Smooth muscle cell (in vitro differentiated cells): ENCODE measurements around the gene CHCHD6. TPM values are rescaled to one million over a fixed set of nuclear protein-coding genes. Genes with fewer than 3 reads are reported as not detected.

ENCODE experiments used
- DNase-seq: peaks from one replicate; lab custom pipeline; 2025; ENCODE audit not compliant: unreplicated experiment; lab: John Stamatoyannopoulos, UW
- H2AFZ ChIP-seq: fragments of 200-600 bp; sonication (generic); 2 replicates; pipeline ENCODE4 v1.6.0; 2016; ENCODE audit warnings: antibody characterized with exemption, low read depth, mild to moderate bottlenecking
- H3F3A ChIP-seq: fragments of 200-600 bp; sonication (generic); 2 replicates; pipeline ENCODE4 v1.6.0; 2017; ENCODE audit warnings: antibody characterized with exemption, low read depth
- H3K27ac ChIP-seq: fragments of 200-600 bp; sonication (generic); 2 replicates; pipeline ENCODE4 v1.5.1; 2016; ENCODE audit warnings: low read depth, mild to moderate bottlenecking
- H3K27me3 ChIP-seq: fragments of 200-600 bp; sonication (generic); 2 replicates; pipeline ENCODE4 v1.6.1; 2016; ENCODE audit warnings: low read depth, mild to moderate bottlenecking
- H3K36me3 ChIP-seq: fragments of 200-600 bp; sonication (generic); 2 replicates; pipeline ENCODE4 v1.5.1; 2016; ENCODE audit warnings: low read depth
- H3K4me1 ChIP-seq: fragments of 200-600 bp; sonication (generic); 2 replicates; pipeline ENCODE4 v1.5.1; 2016; ENCODE audit warnings: low read depth
- H3K4me2 ChIP-seq: fragments of 200-600 bp; sonication (generic); 2 replicates; pipeline ENCODE4 v1.6.0; 2016; ENCODE audit warnings: mild to moderate bottlenecking
- H3K4me3 ChIP-seq: fragments of 200-600 bp; sonication (generic); 2 replicates; pipeline ENCODE4 v1.5.1; 2016; ENCODE audit warnings: mild to moderate bottlenecking
- H3K79me2 ChIP-seq: fragments of 200-600 bp; sonication (generic); 2 replicates; pipeline ENCODE4 v1.6.0; 2016; ENCODE audit warnings: low read depth, mild to moderate bottlenecking
- H3K9ac ChIP-seq: fragments of 200-600 bp; sonication (generic); 2 replicates; pipeline ENCODE4 v1.6.0; 2016; ENCODE audit warnings: low read depth
- H3K9me3 ChIP-seq: fragments of 200-600 bp; sonication (generic); replicated peaks from 2 replicates; pipeline ENCODE4 v1.5.1; 2016; ENCODE audit warnings: low read depth
- H4K20me1 ChIP-seq: fragments of 200-600 bp; sonication (generic); 2 replicates; pipeline ENCODE4 v1.6.0; 2016; ENCODE audit warnings: low read depth
- WGBS: methylation state at CpG from one replicate; pipeline ENCODE4 v1.1.7; 2016; ENCODE audit warnings: low lambda C conversion rate; 5-methylcytosine and 5-hydroxymethylcytosine counted together
- polyA plus RNA-seq: library from polyadenylated mRNA; unstranded; fragments of >200 nt; fragmentation: Nextera tagmentation; extraction: Ambion mirVana; gene quantifications from 2 replicates; pipeline ENCODE4 v1.2.1, GENCODE V29; 2016
- total RNA-seq: library from RNA; depleted of rRNA; stranded (reverse); fragments of >200 nt; gene quantifications from 2 replicates; pipeline ENCODE4 v1.2.3, GENCODE V29; 2014
- TF ChIP-seq, protein P1 (sequence below): fragments of 200-600 bp; sonication (generic); IDR thresholded peaks from 2 replicates; pipeline ENCODE4 v1.5.1; 2017; ENCODE audit warnings: borderline replicate concordance, mild to moderate bottlenecking, antibody characterized with exemption; ENCODE audit not compliant: insufficient read depth, poor library complexity, severe bottlenecking

CHCHD6 gene
- total and polyA plus RNA-seq, 2 experiments from 2014 or later = 6.7 to 27.2 TPM

DNA sequence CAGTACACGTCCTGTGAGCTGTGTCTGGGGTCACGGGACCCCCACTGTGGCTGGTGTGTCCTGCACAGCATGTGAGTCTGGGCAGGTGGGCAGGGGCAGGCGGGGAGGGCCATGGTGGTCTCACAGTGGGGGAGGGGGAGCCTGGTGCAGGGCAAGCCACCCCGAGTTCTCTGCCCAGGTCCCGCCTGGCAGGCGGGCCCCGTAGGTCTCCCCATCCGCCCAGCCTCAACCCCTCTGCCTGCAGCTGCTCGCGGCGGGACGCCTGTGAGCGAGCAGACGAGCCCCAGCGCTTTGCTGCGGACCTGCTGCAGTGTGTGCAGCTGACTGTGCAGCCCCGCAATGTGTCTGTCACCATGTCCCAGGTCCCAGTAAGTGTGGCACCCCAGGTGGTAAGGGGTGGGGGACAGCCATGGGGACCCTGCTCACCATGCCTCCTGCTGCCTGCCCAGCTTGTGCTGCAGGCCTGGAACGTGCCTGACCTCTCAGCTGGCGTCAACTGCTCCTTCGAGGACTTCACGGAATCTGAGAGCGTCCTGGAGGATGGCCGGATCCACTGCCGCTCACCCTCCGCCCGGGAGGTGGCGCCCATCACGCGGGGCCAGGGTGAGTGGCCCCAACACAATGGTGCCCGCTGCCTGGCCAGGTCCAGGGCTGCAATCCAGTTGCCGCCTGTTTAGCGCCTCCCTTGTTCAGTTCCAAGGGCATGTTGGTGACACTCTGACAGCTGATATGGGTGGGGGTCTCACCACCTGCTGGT, 300.8 kb downstream of the CHCHD6 start:
- no peak for DNase-seq
- no peak overlapping the region for H3K4me2 ChIP-seq
- H2AFZ ChIP-seq = no peak overlapping the region
- peaks cover 14% of the 10 kb centered on the region for H3K4me1 ChIP-seq
- no peak overlapping the region for H3K9ac ChIP-seq
- no peaks in the 10 kb centered on the region for H3K36me3 ChIP-seq
- no peaks in the 10 kb centered on the region for H3K27me3 ChIP-seq
- no peaks in the 10 kb centered on the region for H3K9me3 ChIP-seq
- H3K79me2 ChIP-seq = peaks cover 16% of the 10 kb centered on the region
- H4K20me1 ChIP-seq = peaks cover 47% of the 10 kb centered on the region
- H3F3A ChIP-seq = no peaks in the 10 kb centered on the region
- no peak overlapping the region for H3K4me3 ChIP-seq
- no peak overlapping the region for H3K27ac ChIP-seq
- WGBS = 95% methylated on average over 18 of the region's 32 CpGs
- TF ChIP-seq, protein P1, sequence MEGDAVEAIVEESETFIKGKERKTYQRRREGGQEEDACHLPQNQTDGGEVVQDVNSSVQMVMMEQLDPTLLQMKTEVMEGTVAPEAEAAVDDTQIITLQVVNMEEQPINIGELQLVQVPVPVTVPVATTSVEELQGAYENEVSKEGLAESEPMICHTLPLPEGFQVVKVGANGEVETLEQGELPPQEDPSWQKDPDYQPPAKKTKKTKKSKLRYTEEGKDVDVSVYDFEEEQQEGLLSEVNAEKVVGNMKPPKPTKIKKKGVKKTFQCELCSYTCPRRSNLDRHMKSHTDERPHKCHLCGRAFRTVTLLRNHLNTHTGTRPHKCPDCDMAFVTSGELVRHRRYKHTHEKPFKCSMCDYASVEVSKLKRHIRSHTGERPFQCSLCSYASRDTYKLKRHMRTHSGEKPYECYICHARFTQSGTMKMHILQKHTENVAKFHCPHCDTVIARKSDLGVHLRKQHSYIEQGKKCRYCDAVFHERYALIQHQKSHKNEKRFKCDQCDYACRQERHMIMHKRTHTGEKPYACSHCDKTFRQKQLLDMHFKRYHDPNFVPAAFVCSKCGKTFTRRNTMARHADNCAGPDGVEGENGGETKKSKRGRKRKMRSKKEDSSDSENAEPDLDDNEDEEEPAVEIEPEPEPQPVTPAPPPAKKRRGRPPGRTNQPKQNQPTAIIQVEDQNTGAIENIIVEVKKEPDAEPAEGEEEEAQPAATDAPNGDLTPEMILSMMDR = no peak

DNA sequence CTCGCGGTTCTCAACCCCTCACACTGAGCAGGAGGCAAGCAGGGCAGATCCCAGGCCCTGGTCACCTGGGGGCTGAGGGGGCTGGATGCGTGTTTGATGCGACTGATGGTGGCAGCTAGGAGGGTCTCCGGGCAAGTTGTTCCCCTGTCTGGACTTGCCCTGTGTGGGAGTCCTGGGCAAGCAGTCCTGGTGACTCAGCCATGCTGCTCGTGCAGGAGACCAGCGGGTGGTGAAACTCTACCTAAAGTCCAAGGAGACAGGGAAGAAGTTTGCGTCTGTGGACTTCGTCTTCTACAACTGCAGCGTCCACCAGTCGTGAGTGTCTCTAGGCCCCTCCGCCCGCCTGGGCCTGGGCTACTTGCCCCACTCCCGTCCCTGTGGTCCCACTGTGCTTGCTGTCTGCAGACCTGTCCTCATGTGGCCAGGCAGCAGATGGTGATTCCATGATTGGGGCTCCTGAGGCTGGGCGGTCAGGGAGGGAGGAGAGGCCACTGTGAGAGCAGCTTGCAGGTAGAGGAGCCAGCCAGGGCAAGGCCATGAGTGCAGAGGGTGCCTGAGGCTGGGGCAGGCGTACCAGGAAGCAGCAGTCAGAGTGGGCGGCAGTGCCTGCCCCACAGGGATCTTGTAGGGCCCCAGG, 301.9 kb downstream of the CHCHD6 start:
- Histone ChIP-seq H3K4me2 (peak overlapping the region; percentile 51), H3K27me3 (no peaks in the 10 kb centered on the region), H3K27ac (peak overlapping the region; percentile 57), H3F3A (no peaks in the 10 kb centered on the region), H3K9ac (no peak overlapping the region), H3K36me3 (no peaks in the 10 kb centered on the region), H4K20me1 (peaks cover 41% of the 10 kb centered on the region), H3K4me1 (peaks cover 14% of the 10 kb centered on the region), H3K9me3 (no peaks in the 10 kb centered on the region), H3K79me2 (peaks cover 7% of the 10 kb centered on the region), H3K4me3 (no peak overlapping the region), H2AFZ (no peak overlapping the region)
- no peak for DNase-seq
- TF ChIP-seq, protein P1 = no peak
- 70% methylated on average over 17 of the region's 17 CpGs for WGBS

DNA sequence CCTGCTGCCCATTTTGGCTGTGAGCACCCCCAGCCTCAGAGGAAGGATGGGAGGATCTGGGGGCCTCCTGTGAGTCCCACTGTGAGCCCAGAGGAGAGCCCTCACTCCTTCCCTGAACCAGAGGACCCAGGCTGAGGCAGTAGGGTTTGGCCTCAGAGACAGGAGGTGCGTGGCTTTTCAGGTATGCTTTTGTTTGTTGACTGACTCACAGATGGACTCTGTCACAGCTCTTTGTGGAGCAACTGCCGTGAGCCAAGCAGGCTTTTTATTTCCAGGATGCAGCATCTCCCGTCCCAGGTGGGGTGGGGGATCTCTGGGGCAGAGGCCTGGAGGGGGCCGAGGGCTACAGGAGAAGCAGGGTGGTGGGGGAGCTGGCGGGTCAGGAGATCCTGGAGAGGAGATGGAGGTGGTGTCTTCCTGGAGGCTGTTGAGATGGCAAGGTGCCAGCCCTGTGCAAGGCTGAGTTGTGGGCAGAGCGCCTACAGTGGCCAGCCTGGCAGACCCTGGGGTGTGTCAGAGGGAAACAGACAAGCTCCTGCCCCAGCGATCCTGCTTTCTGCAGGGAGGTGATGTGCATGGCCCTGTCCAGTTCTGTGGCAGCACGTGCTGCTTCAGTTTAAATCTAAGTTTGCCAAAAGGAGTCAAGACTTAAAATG, 302.9 kb downstream of the CHCHD6 start:
- peaks cover 8% of the 10 kb centered on the region for H3K4me1 ChIP-seq
- no peaks in the 10 kb centered on the region for H3K36me3 ChIP-seq
- H3K27me3 ChIP-seq = no peaks in the 10 kb centered on the region
- no peak overlapping the region for H3K9ac ChIP-seq
- peaks cover 7% of the 10 kb centered on the region for H3K79me2 ChIP-seq
- no peak overlapping the region for H3K27ac ChIP-seq
- H2AFZ ChIP-seq = no peak overlapping the region
- DNase-seq = no peak
- H4K20me1 ChIP-seq = peaks cover 40% of the 10 kb centered on the region
- TF ChIP-seq, protein P1 = no peak
- no peak overlapping the region for H3K4me2 ChIP-seq
- WGBS = 90% methylated on average over 8 of the region's 8 CpGs
- H3K4me3 ChIP-seq = no peak overlapping the region
- H3K9me3 ChIP-seq = no peaks in the 10 kb centered on the region
- no peaks in the 10 kb centered on the region for H3F3A ChIP-seq
